ENCODE data around the gene PLPPR4.

Gene PLPPR4

GRCh38 chr1:99358770-99359169 lies 94.5 kb downstream of the PLPPR4 start:
- DNase-seq: no peak
